ENCODE results near the gene TMA7B. TPM values are rescaled to one million over a fixed set of nuclear protein-coding genes. Genes with fewer than 3 reads are reported as not detected.

Gene TMA7B
- total and polyA plus RNA-seq, 10 of the 15 experiments (the other 5 are each of a cell fraction or from before 2014, with no cell fraction given): 0.33 to 2.9 (median 1.8) TPM

DNA sequence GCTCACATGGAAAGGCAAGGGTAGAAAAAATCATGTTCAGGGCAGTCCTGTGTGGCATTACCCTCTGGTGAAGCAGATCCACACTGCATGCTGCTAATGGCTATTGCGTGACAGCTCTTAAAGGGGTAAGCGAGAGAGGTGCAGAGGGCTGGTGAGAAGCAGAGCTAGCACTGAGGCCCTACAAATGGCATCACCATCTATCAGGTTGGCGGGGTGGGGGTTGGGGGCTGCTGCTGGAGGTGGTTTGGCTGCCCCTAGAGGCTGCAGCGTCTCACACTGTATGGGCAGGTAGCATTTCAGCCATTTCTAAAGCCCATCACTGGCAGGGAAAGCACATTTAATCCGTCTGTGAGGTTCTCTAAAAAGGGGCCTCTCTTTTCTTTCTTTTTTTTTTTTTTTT lies 16.9 kb upstream of the TMA7B start (continued):
- TF ChIP-seq, protein P1, sequence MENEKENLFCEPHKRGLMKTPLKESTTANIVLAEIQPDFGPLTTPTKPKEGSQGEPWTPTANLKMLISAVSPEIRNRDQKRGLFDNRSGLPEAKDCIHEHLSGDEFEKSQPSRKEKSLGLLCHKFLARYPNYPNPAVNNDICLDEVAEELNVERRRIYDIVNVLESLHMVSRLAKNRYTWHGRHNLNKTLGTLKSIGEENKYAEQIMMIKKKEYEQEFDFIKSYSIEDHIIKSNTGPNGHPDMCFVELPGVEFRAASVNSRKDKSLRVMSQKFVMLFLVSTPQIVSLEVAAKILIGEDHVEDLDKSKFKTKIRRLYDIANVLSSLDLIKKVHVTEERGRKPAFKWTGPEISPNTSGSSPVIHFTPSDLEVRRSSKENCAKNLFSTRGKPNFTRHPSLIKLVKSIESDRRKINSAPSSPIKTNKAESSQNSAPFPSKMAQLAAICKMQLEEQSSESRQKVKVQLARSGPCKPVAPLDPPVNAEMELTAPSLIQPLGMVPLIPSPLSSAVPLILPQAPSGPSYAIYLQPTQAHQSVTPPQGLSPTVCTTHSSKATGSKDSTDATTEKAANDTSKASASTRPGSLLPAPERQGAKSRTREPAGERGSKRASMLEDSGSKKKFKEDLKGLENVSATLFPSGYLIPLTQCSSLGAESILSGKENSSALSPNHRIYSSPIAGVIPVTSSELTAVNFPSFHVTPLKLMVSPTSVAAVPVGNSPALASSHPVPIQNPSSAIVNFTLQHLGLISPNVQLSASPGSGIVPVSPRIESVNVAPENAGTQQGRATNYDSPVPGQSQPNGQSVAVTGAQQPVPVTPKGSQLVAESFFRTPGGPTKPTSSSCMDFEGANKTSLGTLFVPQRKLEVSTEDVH (IDR thresholded peaks at IDR 0.05; ENCODE audit: low read depth, partially characterized antibody): no peak
- TF ChIP-seq CHD1 (IDR thresholded peaks at IDR 0.05; ENCODE audit: low read depth, low read length): no peak
- no peak for TF ChIP-seq NFYA (IDR thresholded peaks at IDR 0.05; ENCODE audit: borderline replicate concordance, low read depth, low read length)
- TF ChIP-seq NR2F1 (conservative IDR thresholded peaks at IDR 0.05): no peak

DNA sequence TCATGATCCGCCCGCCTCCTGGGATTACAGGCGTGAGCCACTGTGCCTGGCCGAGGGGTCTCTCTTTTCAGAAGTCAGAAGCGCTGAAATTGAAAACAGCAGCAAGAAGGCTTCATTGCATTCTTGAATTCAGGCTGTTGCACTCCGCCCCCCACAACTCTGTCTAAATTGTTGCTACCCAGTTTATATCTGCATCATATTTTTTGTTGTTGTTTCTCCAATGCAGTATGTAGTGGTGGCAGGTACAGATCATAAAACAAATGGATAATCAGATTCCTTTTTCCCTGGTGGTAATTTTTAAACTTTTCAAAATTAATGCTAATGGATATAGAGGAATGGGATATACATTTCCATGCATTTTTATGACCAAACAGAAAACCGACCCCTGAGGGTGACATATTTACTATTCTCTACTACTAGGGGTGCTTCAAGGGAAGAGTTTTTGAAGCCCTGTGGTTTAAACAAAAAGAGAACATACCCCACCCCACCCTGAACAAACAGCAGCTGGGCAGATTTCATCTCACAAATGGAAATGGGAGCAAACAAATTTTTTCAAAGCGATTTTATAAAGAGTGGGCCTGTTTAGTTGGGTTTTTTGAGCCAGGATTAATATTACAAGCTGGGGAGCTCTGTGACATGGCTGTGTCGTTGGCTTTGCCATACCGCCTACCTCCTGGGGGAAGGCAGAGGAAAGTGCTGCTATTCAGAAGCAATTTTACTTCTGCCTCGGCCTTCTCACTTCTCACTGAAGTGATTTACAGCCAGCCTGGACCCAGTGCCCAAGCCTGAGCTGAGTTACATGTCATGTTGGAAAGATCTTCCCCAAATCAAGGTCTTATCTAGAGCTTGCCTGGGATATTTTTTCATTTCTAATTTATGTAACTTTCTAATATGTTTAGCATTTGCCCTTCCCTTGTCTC lies 16.0 kb upstream of the TMA7B start:
- Histone ChIP-seq H3K4me1 (ENCODE audit: control insufficient read depth, insufficient read depth, low read length) (peaks cover 24% of the 10 kb centered on the region), H4K20me1 (ENCODE audit: control insufficient read depth, insufficient read depth) (peaks cover 12% of the 10 kb centered on the region; the same call in 1 of the 2 replicates)
- BruUV-seq (replicated peaks): no TSS peak

More for the DNA sequence above, 16.0 kb upstream of the TMA7B start:
- Histone ChIP-seq H3K9ac (ENCODE audit: control insufficient read depth, insufficient read depth, low read length) (no peak overlapping the region), H3K36me3 (ENCODE audit: control insufficient read depth in 2 of 2, insufficient read depth in 2 of 2, low read length in 1 of 2) (peaks cover 18 to 21% of the 10 kb centered on the region in 2 experiments), H3K4me2 (ENCODE audit: control insufficient read depth, insufficient read depth) (no peak overlapping the region), H3K79me2 (ENCODE audit: control insufficient read depth, insufficient read depth, low read length) (peaks cover 48% of the 10 kb centered on the region), H3K9me3 (replicated peaks; ENCODE audit: control insufficient read depth, insufficient read depth, low read length) (no peaks in the 10 kb centered on the region), H3K27ac (ENCODE audit: control insufficient read depth, insufficient read depth) (no peak overlapping the region), H3K4me3 (no peak overlapping the region), H2AFZ (ENCODE audit: control insufficient read depth, low read depth, low read length) (no peak overlapping the region), H3K27me3 (replicated peaks in 1 of 2; ENCODE audit: control insufficient read depth in 2 of 2, insufficient read depth in 2 of 2, low read length in 1 of 2) (no peaks in the 10 kb centered on the region)
- ChIA-PET SMC1A (ENCODE audit: uncharacterized antibody, unreplicated experiment) (interaction anchor here (0.9 to 3.3 kb wide), 5 partner anchors 7 to 80 kb away, joined by 3 to 32 read pairs (median 13); no protein-coding TSS in a partner anchor), POLR2A (interaction anchor here (0.8 kb wide), 1 partner anchor 17 kb away, joined by 3 read pairs; no protein-coding TSS in a partner anchor), CTCF (interaction anchor here (0.9 to 2.9 kb wide), 3 partner anchors 11 to 80 kb away, joined by 7 to 37 read pairs (median 10); no protein-coding TSS in a partner anchor), RAD21 (ENCODE audit: unreplicated experiment) (interaction anchor here (0.6 kb wide), 1 partner anchor 45 kb away, joined by 3 read pairs; no protein-coding TSS in a partner anchor)
- TF ChIP-seq RB1 (IDR thresholded peaks at IDR 0.05; ENCODE audit: borderline replicate concordance) (no peak), DPF2 (IDR thresholded peaks at IDR 0.05) (no peak), CREM (IDR thresholded peaks at IDR 0.05; ENCODE audit: low read depth) (no peak), PAX5 (IDR thresholded peaks at IDR 0.05; ENCODE audit: borderline replicate concordance, low read depth, low read length) (no peak), SPI1 (IDR thresholded peaks at IDR 0.05; ENCODE audit: borderline replicate concordance, insufficient read depth, low read depth, low read length) (no peak), IKZF2 (IDR thresholded peaks at IDR 0.05) (no peak), RCOR1 (conservative IDR thresholded peaks at IDR 0.05; ENCODE audit: low read depth, low read length) (no peak), YBX1 (IDR thresholded peaks at IDR 0.05) (no peak), FOXK2 (IDR thresholded peaks at IDR 0.05) (no peak)
- TF ChIP-seq, protein P2, sequence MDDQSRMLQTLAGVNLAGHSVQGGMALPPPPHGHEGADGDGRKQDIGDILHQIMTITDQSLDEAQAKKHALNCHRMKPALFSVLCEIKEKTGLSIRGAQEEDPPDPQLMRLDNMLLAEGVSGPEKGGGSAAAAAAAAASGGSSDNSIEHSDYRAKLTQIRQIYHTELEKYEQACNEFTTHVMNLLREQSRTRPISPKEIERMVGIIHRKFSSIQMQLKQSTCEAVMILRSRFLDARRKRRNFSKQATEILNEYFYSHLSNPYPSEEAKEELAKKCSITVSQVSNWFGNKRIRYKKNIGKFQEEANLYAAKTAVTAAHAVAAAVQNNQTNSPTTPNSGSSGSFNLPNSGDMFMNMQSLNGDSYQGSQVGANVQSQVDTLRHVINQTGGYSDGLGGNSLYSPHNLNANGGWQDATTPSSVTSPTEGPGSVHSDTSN (IDR thresholded peaks at IDR 0.05; ENCODE audit: insufficient replicate concordance, low read depth, low read length): no peak
- TF ChIP-seq, protein P3, sequence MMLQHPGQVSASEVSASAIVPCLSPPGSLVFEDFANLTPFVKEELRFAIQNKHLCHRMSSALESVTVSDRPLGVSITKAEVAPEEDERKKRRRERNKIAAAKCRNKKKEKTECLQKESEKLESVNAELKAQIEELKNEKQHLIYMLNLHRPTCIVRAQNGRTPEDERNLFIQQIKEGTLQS (IDR thresholded peaks at IDR 0.05; ENCODE audit: borderline replicate concordance, extremely low read depth, low read depth, low read length): no peak
- WGBS (ENCODE audit: insufficient coverage, insufficient replicate concordance, low lambda C conversion rate, missing lambda C conversion rate): 93% methylated on average over 11 of the region's 11 CpGs
- intact Hi-C loops (cut with micrococcal nuclease; ENCODE audit: unreplicated experiment) (no loop called here), in situ Hi-C loops (cut with MboI) (loop anchor here (5.0 kb wide), 1 partner anchor 402 kb away; no protein-coding TSS in a partner anchor)
- DNase-seq (ENCODE audit: low read depth, low spot score) (no peak), ATAC-seq (no peak), FAIRE-seq (no peak)

All from GM12878 (cell line).